Panc1 (cell line): ENCODE data around the gene PRDX1.

Experiments used
- CTCF ChIP-seq: fragments of 450-650 bp; IDR thresholded peaks from 2 replicates; pipeline ENCODE4 v1.5.1; 2017; ENCODE audit warnings: mild to moderate bottlenecking
- POLR2AphosphoS5 ChIP-seq: IDR thresholded peaks from 2 replicates; pipeline ENCODE4 v1.6.1; 2012; ENCODE audit warnings: mild to moderate bottlenecking, low read depth, low read length, moderate library complexity
- REST ChIP-seq, 2 experiments: IDR thresholded peaks; 2 replicates each; pipeline ENCODE4 v1.6.1; 2011 to 2012; ENCODE audit warnings: low read depth in 2 of 2, control low read depth in 1 of 2, low read length in 1 of 2, mild to moderate bottlenecking in 1 of 2, moderate library complexity in 1 of 2; ENCODE audit not compliant: insufficient read depth in 1 of 2
- SIN3A ChIP-seq: IDR thresholded peaks from 2 replicates; pipeline ENCODE4 v1.6.1; 2012; ENCODE audit warnings: low read depth, mild to moderate bottlenecking, low read length, moderate library complexity, borderline replicate concordance; ENCODE audit not compliant: insufficient read depth
- TCF7L2 ChIP-seq: IDR thresholded peaks from 2 replicates; pipeline ENCODE4 v1.6.1; 2011; ENCODE audit warnings: mild to moderate bottlenecking, low read depth, low read length, inconsistent platforms

- TF ChIP-seq CTCF = no peak
- no peak for TF ChIP-seq POLR2AphosphoS5
- TF ChIP-seq SIN3A = no peak
- no peak for TF ChIP-seq TCF7L2
- no peak for TF ChIP-seq REST (IDR thresholded peaks at IDR 0.05; ENCODE audit: insufficient read depth in 1 of 2, low read depth in 2 of 2, low read length in 1 of 2)
Measured at GRCh38 chr1:45542591-45542990, 20.9 kb upstream of the PRDX1 start.
